Stimulated activated CD4-positive, alpha-beta T cell treated with anti-CD3 and anti-CD28 coated beads, Interleukin-2, amount 100 ng/mL, for 4 hours (primary cell): ENCODE measurements around the gene SCN2B.
"Not testable (repeated sequence)": the region's sequence is repeated elsewhere in the genome, so short reads cannot be mapped to it uniquely, and the experiment has no call there.

Experiments used
- DNase-seq: peaks from one replicate; pipeline ENCODE4 v3.0.0-alpha.2; 2020; ENCODE audit warnings: low read depth

The SCN2B gene

GRCh38 chr11:118206391-118207031 is 30.1 kb upstream of the SCN2B start:
- DNase-seq, result no peak

- no peak for DNase-seq
Measured at GRCh38 chr11:118205606-118206378, 29.4 kb upstream of the SCN2B start.

- DNase-seq, result no peak
Measured at GRCh38 chr11:118202599-118203422, 26.4 kb upstream of the SCN2B start.

- no peak for DNase-seq
Measured at GRCh38 chr11:118201966-118202365, 25.5 kb upstream of the SCN2B start.

GRCh38 chr11:118200901-118201680 is 24.7 kb upstream of the SCN2B start:
- peak; percentile 39 for DNase-seq

- DNase-seq, result no peak
Measured at GRCh38 chr11:118200497-118200896, 24.1 kb upstream of the SCN2B start.

- DNase-seq, result no peak
Measured at GRCh38 chr11:118199135-118199534, 22.7 kb upstream of the SCN2B start.

- peak; percentile 79 for DNase-seq
Measured at GRCh38 chr11:118198370-118198769, 21.9 kb upstream of the SCN2B start.

GRCh38 chr11:118194835-118195627 is 18.6 kb upstream of the SCN2B start:
- DNase-seq, result no peak

- no peak for DNase-seq
Measured at GRCh38 chr11:118193910-118194566, 17.6 kb upstream of the SCN2B start.

- not testable (repeated sequence) for DNase-seq
Measured at GRCh38 chr11:118192817-118193216, 16.4 kb upstream of the SCN2B start.

GRCh38 chr11:118190942-118191506 is 14.6 kb upstream of the SCN2B start:
- DNase-seq, result not testable (repeated sequence)

- DNase-seq, result no peak
Measured at GRCh38 chr11:118186346-118187107, 10.1 kb upstream of the SCN2B start.

- DNase-seq, result no peak
Measured at GRCh38 chr11:118184784-118185579, 8.5 kb upstream of the SCN2B start.

- not testable (repeated sequence) for DNase-seq
Measured at GRCh38 chr11:118183691-118184090, 7.3 kb upstream of the SCN2B start.

- no peak for DNase-seq
Measured at GRCh38 chr11:118180300-118180703, 3.9 kb upstream of the SCN2B start.

- DNase-seq, result no peak
Measured at GRCh38 chr11:118176778-118177134, 317 bp upstream of the SCN2B start.
